Kidney (tissue), 14 donors: ENCODE data around the gene EIF3F. TPM values are rescaled to one million over a fixed set of nuclear protein-coding genes. Genes with fewer than 3 reads are reported as not detected.
A peak's percentile ranks its signal among the peaks of the same experiment; 100 is the strongest.
"Not testable (repeated sequence)": the region's sequence is repeated elsewhere in the genome, so short reads cannot be mapped to it uniquely, and the experiment has no call there.

Source experiments
- DNase-seq, 5 donors: peaks; one replicate each; pipeline ENCODE4 v3.0.0-alpha.2; 2013 to 2020
- FAIRE-seq: peaks from 2 replicates; lab custom pipeline; 2012; peaks lifted over from hg19 to GRCh38; lab: Jason Lieb, UNC
- H3K27ac ChIP-seq, 2 donors: one replicate each; pipeline ENCODE4 v1.7.0; 2013; ENCODE audit warnings: low read depth in 2 of 2, low read length in 2 of 2, inconsistent platforms in 1 of 2
- H3K27me3 ChIP-seq: one replicate; pipeline ENCODE4 v1.7.1; 2013; ENCODE audit warnings: low read length, inconsistent platforms; ENCODE audit not compliant: control insufficient read depth, insufficient read depth
- H3K36me3 ChIP-seq, 3 donors: one replicate each; pipeline versions ENCODE4 v1.7.0 to v1.7.1; 2013; ENCODE audit warnings: low read length in 3 of 3, control low read depth in 1 of 3, inconsistent platforms in 1 of 3; ENCODE audit not compliant: insufficient read depth in 3 of 3, control insufficient read depth in 2 of 3
- H3K4me1 ChIP-seq, 3 donors: one replicate each; pipeline versions ENCODE4 v1.7.0 to v1.7.1; 2013; ENCODE audit warnings: low read length in 3 of 3, inconsistent platforms in 1 of 3, low read depth in 1 of 3; ENCODE audit not compliant: control insufficient read depth in 2 of 3, insufficient read depth in 2 of 3
- H3K4me3 ChIP-seq, 3 donors: one replicate each; pipeline versions ENCODE4 v1.7.0 to v1.8.1; 2013; ENCODE audit warnings: low read length in 3 of 3, control low read depth in 1 of 3, inconsistent platforms in 1 of 3
- H3K9ac ChIP-seq, 3 donors: one replicate each; pipeline versions ENCODE4 v1.7.0 to v1.7.1; 2013; ENCODE audit warnings: low read length in 3 of 3, control low read depth in 1 of 3, inconsistent platforms in 1 of 3
- H3K9me3 ChIP-seq, 3 donors: one replicate each; pipeline versions ENCODE4 v1.7.0 to v1.7.1; 2013; ENCODE audit warnings: low read length in 3 of 3, control low read depth in 1 of 3, inconsistent platforms in 1 of 3; ENCODE audit not compliant: control insufficient read depth in 2 of 3, insufficient read depth in 1 of 3
- intact Hi-C: fragments of 100-400 bp; cut with DNase I; formaldehyde crosslinking; loops from one replicate; pipeline ENCODE4 v1.11.1; 2022
- polyA plus RNA-seq: library from polyadenylated mRNA; stranded (reverse); fragments of 350-450 nt; fragmentation: Illumina TruSeq; extraction: RNeasy Lipid Tissue Mini Kit (QIAGEN cat#74804); gene quantifications from one replicate; pipeline ENCODE4 v1.2.3, GENCODE V29; 2014; ENCODE audit warnings: low read depth, low replicate concordance; ENCODE audit not compliant: insufficient read depth
- total RNA-seq: library from RNA; stranded (reverse); fragmentation: NEBNext Ultra II Directional; extraction: Animal tissue kit (Norgen Biotek cat#: 25700); gene quantifications from one replicate; pipeline ENCODE4 v1.2.1, GENCODE V29; 2021
- TF ChIP-seq, protein P1 (sequence below): IDR thresholded peaks from 3 replicates; pipeline ENCODE4 v1.5.1; 2012; ENCODE audit warnings: mild to moderate bottlenecking, moderate library complexity, borderline replicate concordance; ENCODE audit not compliant: insufficient read depth; ENCODE audit errors: extremely low read depth
- donor health status: control.
- donor health status: control.
- donor health status: control.
- donor health status: control.
- donor health status: control.
- donor health status: DM: yes; HTN: yes; CAD: no.
- donor health status: Normal renal cell carcinoma (clear cell type).

The EIF3F gene
- total and polyA plus RNA-seq, 2 donors from 2014 or later = 174 to 218 TPM

- intact Hi-C loops = loop anchor here (10.0 kb wide), 1 partner anchor 87 kb away; no protein-coding TSS in a partner anchor
- TF ChIP-seq, protein P1, sequence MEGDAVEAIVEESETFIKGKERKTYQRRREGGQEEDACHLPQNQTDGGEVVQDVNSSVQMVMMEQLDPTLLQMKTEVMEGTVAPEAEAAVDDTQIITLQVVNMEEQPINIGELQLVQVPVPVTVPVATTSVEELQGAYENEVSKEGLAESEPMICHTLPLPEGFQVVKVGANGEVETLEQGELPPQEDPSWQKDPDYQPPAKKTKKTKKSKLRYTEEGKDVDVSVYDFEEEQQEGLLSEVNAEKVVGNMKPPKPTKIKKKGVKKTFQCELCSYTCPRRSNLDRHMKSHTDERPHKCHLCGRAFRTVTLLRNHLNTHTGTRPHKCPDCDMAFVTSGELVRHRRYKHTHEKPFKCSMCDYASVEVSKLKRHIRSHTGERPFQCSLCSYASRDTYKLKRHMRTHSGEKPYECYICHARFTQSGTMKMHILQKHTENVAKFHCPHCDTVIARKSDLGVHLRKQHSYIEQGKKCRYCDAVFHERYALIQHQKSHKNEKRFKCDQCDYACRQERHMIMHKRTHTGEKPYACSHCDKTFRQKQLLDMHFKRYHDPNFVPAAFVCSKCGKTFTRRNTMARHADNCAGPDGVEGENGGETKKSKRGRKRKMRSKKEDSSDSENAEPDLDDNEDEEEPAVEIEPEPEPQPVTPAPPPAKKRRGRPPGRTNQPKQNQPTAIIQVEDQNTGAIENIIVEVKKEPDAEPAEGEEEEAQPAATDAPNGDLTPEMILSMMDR = no peak
- Histone ChIP-seq H3K4me1 (no peaks in the 10 kb centered on the region), H3K4me3 (no peak overlapping the region), H3K27me3 (no peaks in the 10 kb centered on the region), H3K9ac (no peak overlapping the region), H3K9me3 (no peaks in the 10 kb centered on the region), H3K27ac (no peak overlapping the region), H3K36me3 (no peaks in the 10 kb centered on the region)
- DNase-seq (no peak), FAIRE-seq (no peak)
Observed at GRCh38 chr11:7981619-7982157, 5.4 kb upstream of the EIF3F start.

- H3K27me3 ChIP-seq = no peaks in the 10 kb centered on the region
- FAIRE-seq (no peak), DNase-seq (no peak)
- peaks cover 0 to under 1% (median under 1%) of the 10 kb centered on the region in 3 donors for H3K4me1 ChIP-seq
- H3K36me3 ChIP-seq = no peaks in the 10 kb centered on the region
- intact Hi-C loops = loop anchor here (10.0 kb wide), 1 partner anchor 88 kb away; no protein-coding TSS in a partner anchor
- H3K4me3 ChIP-seq = no peak overlapping the region
- H3K27ac ChIP-seq = no peak overlapping the region
- H3K9me3 ChIP-seq = no peaks in the 10 kb centered on the region
- TF ChIP-seq, protein P1 = no peak
- no peak overlapping the region for H3K9ac ChIP-seq
Observed at GRCh38 chr11:7982582-7983119, 4.5 kb upstream of the EIF3F start.

DNA sequence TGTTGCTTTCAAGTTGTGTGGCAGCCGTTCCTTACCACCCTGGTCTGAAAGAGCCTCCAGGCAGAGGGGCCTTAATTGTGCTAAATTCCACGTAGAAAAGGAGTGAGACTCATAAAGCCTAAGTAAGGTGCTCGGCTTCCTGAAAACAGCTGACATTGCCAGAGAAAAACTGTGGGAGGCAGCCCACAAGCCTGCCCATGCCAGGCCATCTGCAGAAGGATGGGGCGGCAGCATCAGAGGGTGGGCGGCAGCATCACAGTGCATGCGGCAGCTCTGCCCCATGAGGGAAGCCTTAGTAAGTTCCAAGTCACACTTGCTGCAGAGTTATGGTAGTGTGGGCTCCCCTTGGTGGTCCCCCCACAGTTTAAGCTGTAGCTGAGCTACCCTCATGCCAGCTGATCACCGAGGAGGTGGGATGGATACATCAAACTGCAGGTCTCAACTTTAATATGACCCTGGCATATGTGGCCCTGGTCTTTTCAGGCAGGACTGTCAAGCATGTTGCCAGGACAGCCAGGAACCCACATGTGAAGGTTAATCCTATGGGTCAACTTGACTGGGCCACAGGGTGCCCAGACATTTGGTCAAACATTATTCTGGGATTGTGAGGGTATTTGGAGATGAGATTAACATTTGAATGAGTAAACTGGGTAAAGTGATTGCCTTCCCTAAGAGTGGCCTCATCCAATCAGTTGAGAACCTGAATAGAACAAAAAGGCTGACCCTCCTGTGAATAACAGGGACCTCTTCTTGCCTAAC, 3.1 kb upstream of the EIF3F start:
- FAIRE-seq (no peak), DNase-seq (no peak)
- intact Hi-C loops = loop anchor here (10.0 kb wide), 1 partner anchor 89 kb away; no protein-coding TSS in a partner anchor
- Histone ChIP-seq H3K9ac (no peak overlapping the region), H3K4me1 (peaks cover 2 to 14% (median 12%) of the 10 kb centered on the region in 3 donors), H3K9me3 (no peaks in the 10 kb centered on the region), H3K4me3 (no peak overlapping the region), H3K27me3 (no peaks in the 10 kb centered on the region), H3K27ac (no peak overlapping the region), H3K36me3 (no peaks in the 10 kb centered on the region)
- TF ChIP-seq, protein P1 = no peak

DNA sequence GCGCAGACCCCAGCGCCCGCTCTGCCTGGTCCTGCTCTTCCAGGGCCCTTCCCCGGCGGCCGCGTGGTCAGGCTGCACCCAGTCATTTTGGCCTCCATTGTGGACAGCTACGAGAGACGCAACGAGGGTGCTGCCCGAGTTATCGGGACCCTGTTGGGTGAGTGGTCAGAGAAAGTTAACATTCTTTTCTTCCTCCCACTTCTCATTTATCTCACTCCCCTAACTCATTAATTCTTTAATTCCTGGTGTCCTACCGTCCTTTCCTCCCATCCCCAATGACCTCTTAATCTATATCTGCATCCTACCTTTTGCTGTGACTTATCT, 385 bp downstream of the EIF3F start:
- H3K27me3 ChIP-seq, H3K9me3 ChIP-seq, FAIRE-seq, DNase-seq, H3K36me3 ChIP-seq: not testable (repeated sequence)
- peak overlapping the region in 1 of 2 donors; percentile 48 for H3K27ac ChIP-seq
- intact Hi-C loops = loop anchor here (10.0 kb wide), 1 partner anchor 93 kb away; no protein-coding TSS in a partner anchor
- H3K4me1 ChIP-seq = peaks cover 2 to 16% (median 15%) of the 10 kb centered on the region in 3 donors
- H3K9ac ChIP-seq = peak overlapping the region; percentile 44 to 84 (median 74)
- peak overlapping the region; percentile 82 to 99 (median 98) for H3K4me3 ChIP-seq
